GM12874 (cell line): Measurements from ENCODE around the gene MMEL1.

Source experiments
- CTCF ChIP-seq: IDR thresholded peaks from 2 replicates; pipeline ENCODE4 v1.5.1; 2011; ENCODE audit warnings: low read depth, mild to moderate bottlenecking, control low read depth, low read length, moderate library complexity; ENCODE audit not compliant: insufficient read depth

The MMEL1 gene

GRCh38 chr1:2639203-2639602 is 6.4 kb upstream of the MMEL1 start:
- TF ChIP-seq CTCF, result no peak

DNA sequence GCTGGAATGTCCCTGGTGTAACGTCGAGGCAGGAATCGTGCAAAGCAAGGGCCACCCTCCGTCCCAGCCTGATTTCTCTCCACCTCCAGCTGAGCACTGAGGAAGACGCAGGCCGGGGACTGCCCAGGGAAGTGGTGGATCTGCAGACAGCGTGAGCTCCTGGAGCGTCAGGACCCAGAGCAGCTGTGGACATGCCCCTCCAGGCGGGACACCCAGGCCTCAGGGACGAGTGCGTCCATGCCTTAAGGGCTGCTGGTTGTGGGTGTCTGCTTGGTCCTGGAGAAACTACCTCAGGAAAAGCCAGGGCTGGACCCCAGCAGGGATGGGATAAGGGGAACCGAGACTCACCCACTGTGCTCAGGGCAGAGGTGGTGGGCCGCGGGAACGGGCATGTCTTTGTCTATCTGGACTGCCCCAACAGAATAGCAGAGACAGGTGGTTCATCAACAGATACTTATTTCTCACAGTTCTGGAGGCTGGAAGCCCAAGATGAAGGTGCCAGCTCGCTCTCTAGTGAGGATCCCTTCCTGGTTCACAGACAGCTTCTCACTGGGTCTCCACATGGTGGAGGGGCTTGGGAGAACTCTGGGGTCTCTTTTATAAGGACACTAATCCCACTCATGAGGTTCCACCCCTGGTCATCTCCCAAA is 5.8 kb upstream of the MMEL1 start:
- TF ChIP-seq CTCF, result no peak

GRCh38 chr1:2637442-2638145 is 4.8 kb upstream of the MMEL1 start:
- no peak for TF ChIP-seq CTCF

- no peak for TF ChIP-seq CTCF
These were observed 3.9 kb upstream of the MMEL1 start for GRCh38 chr1:2636733-2637132.

GRCh38 chr1:2635361-2636010 is 2.7 kb upstream of the MMEL1 start:
- no peak for TF ChIP-seq CTCF

- TF ChIP-seq CTCF, result no peak
These were observed 1.2 kb upstream of the MMEL1 start for GRCh38 chr1:2633936-2634491.

GRCh38 chr1:2633366-2633935 is 635 bp upstream of the MMEL1 start:
- TF ChIP-seq CTCF, result no peak
